Liver (tissue), 3 donors: ENCODE results near the gene ALX3.

ENCODE experiments used
- CTCF ChIP-seq: fragments of 150-350 bp; IDR thresholded peaks from 2 replicates; pipeline ENCODE4 v1.5.1; 2017; ENCODE audit warnings: improper control_type of control experiment, low read depth, low read length; ENCODE audit not compliant: missing input control
- EGR1 ChIP-seq, 2 donors: IDR thresholded peaks; 2 replicates each; pipeline ENCODE4 v1.6.1; 2016 to 2018; ENCODE audit warnings: antibody characterized with exemption in 2 of 2, low read depth in 2 of 2
- TAF1 ChIP-seq: conservative IDR thresholded peaks from 2 replicates; pipeline ENCODE4 v1.6.1; 2016; ENCODE audit warnings: antibody characterized with exemption, mild to moderate bottlenecking
- donor health status: healthy.
- donor health status: healthy.

GRCh38 chr1:110021285-110021684 is 49.2 kb downstream of the ALX3 start:
- no peak for TF ChIP-seq CTCF
- no peak for TF ChIP-seq EGR1 (IDR thresholded peaks at IDR 0.05; ENCODE audit: low read depth in 2 of 2)
- TF ChIP-seq TAF1 = no peak
